NCI-H2227 (cell line): ENCODE results near the gene P2RX6.
"Not testable (repeated sequence)": the region's sequence is repeated elsewhere in the genome, so short reads cannot be mapped to it uniquely, and the experiment has no call there.

Experiments
- DNase-seq: peaks from one replicate; lab custom pipeline; 2025; ENCODE audit not compliant: unreplicated experiment; lab: John Stamatoyannopoulos, UW

The P2RX6 gene

DNA sequence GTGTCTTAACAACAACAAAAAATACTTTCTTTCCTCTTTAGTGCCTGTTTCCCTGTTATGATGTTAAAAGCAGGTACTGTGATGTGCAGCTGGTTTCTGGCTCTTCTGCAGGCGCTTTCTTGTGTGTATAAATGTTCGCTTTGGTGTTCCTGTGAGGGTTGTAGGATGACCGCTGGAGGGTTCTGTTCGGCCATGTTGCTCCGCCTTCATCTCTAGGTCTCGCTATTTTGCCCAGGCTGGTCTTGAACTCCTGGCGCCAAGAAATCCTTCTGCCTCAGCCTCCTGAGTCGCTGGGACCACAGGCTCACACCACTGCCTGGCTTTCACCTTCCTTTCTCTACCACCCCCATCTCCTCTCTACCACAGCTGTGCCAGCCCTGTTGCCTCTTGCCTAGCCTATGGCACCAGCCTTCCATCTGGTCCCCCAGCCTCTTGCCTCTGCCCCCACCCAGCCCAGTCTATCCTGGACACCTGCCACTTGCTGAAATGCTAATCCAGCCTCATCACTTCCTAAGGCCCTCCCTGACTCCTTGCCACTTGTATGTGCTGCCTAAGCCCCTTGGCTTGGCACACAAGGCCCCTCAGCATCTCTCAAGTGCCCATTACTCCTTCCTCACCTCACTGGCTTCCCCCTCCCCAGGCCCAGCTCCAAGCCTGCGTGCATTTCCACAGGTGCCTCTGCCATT is 36.3 kb downstream of the P2RX6 start:
- DNase-seq = no peak

DNA sequence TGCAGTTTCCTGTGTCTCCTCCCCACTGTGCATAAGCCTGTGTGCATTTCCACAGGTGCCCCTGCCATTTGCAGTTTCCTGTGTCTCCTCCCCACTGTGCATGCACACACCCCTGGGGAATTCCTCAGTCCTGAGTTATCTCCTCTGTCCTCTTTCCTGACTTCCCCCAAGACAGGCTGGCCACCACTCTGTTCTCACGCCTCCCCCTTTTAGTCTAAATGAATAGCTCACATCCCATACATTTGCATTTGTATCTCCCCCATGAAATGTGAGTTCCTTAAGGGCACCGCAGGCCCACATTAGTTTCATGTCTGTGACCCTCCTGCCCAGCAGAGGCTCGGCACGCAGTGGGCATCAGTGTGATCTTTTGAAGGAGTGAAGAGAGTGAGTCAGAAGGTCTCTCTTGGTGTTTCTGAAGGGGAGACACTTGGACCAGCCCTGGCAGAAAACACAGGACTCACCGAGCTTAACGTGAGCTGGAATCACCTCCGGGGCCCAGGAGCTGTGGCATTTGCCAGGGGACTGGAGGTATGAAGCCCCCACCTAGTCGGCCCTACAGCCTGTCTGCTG is 37.0 kb downstream of the P2RX6 start:
- no peak for DNase-seq

DNA sequence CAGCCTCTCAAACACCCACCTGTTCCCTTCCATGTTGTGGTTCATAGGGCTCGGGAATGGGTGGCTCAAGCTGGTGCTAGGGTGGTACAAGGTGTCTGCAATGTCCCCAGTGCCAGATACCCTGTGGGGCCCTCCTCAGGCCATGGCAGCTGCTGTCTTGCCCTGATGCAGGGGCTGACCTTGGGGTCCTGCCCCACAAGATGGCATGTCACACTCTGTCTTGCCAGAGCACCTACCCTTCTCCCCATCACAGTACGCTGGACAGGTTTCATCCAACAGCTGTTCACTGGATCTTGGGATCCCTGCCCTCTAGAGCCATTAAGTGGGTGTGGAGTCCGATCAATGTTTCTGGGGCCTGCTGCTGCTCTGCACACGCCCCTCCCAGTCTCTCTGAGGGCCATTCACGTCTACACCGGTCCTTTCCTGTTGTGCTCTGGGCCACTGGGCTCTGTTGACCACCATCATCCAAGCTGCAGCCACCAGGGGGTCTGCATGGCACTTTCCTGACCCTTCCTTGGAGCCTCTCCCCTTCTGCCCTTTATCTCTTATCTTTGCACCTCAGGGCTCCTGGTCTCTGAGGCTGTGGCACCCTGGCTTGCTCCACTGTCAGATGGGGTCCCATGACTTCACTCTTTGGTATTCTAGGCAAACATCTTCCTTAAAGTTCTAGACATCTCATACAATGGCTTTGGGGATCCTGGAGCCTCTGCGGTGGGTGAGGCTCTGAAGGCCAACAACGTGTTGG is 37.9 kb downstream of the P2RX6 start:
- no peak for DNase-seq

DNA sequence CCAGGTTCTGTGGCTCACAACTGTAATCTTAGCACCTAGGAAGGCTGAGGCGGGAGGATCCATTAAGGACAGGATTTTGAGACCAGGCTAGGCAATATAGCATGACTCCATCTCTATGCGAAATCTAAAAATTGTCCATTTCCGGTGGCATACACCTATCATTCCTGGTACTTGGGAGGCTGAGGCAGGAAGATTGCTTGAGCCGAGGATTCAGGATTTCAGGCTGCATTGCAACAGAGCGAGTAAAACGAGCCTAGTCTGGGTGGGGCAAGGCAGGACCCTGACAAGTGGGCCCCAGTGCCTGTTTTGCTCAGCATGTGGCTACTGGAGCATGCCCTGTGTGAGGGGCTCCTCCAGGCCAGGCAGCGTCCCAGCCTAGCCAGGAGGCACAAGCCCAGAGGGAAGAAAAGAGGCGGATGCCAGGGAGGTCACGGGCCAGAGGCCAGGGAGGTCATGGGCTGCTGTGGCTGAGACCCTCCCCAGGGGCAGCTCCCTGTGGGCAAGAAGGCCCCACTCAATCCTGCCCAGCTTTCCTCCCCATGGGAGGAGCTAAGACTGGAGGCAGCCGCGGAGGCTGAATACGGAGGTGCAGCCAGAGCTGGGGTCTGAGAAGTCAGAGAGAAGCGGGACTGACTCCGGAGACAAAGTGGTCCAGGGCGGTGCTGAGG is 39.2 kb downstream of the P2RX6 start:
- no peak for DNase-seq

DNA sequence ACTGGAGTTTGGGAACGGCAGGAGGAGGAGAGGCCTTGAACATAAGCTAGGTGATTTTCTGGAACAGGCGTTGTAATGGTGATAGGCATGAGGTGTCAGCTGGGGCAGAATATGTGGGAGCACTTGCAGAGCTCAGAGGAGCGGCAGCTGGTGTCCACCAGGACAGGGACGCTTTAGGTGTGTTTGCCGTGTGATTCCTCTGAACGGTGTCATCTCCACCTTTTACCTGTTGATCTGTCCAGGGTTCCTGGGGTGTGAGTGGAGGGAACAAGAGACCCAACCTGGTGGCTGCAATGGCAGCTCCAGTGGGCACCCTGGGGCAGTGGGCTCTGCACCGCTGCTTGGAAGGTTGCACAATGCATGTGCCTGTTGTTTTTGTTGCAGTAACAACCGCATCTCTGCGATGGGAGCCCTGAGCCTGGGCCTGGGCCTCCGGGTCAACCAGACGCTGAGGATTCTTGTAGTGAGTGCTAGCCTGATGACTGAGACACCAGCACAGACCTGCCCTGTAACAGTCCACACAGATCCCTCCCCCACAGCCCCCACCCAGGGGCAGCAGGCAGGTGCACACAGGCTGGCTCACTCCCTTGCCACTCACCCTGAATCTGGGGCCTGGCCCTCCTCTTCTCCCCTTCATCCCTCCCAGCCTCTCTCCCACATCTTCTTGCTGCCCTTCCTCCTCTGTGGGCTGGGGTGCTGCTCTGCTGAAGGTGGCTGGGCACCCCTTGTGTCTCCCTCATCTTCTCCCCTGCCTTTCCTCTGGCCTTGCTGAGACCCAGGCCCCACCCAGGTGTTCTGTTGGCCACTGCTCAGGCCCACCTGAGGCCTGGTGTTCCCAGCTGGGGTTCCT is 40.0 kb downstream of the P2RX6 start:
- DNase-seq = no peak

DNA sequence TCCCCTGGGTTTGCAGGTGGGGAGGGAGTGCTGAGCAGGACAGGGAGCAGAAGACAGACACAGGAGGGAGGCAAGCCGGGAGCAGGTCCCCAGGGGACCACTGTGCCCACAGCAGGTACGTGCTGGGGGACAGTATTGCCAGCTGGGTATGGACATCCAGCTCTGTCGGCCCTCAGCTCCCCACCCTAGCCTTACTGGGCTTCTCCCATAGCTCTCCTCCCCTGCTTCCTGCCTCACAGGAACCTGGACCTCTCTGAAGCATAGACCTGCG is 40.5 kb downstream of the P2RX6 start:
- no peak for DNase-seq

DNA sequence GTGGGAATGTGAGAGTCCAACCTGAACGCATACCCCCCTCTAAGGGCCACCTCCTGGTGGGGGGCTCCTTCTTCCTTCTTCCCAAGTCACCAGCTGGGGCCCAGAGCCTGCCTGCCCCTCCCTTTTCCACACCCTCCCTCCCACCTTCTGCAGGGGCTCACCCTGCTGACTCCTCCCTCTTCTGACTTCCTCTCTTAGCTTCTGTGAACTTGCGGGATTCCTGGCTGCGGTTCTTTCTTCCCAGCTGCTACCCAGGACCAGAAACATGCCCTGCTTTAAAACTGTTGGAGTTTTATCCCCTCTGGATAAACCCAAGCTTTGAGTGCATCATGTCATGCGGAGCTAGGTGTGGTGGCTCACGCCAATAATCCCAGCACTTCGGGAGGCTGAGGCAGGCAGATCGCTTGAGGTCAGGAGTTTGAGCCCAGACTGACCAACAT is 40.9 kb downstream of the P2RX6 start:
- no peak for DNase-seq

DNA sequence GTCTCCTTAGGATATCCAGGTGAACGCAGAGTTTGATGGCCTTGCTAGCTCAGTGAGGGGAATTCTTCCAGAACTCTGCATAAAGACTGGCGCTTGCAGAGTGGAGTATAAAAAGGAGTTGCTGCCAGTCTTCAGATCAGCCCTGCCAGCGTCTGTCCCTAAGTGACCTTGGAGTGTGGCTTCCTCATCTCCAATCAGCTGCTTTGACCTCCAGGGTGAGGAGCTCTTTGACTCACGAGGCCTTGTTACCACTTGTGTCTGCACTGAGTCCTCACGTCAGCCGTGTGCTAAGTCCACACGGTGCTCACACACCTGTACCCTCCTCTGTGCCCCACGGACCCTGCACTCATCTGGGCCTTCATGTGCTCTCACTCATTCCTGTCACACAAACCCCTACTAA is 45.4 kb downstream of the P2RX6 start:
- DNase-seq = not testable (repeated sequence)

DNA sequence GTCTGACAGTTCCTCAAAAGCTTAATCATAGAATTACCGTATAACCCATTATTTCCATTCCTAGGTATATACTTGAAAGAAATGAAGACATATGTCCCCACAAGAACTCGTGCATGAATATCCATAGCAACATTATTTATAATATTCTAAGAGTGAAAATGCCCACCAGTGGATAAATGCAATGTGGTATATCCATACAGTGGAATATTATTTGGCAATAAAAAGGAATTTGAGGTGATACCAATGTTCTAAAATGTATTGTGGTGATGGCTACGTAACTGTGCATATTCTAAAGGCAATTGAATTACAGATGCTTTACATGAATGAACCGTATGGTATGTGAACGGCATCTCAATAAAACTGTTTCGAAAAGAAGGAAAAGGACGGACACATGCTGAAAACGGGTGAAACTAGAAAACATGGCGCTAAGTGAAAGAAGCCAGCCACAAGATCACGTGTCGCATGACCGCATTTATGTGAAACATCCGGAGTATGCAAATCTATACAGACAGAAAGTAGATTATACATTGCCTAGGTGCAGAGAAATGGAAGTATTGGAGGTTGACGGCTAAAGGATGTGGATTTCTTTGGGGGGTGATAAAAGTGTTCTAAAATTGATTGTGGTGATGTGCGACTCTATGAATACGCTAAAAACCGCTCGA is 46.8 kb downstream of the P2RX6 start:
- DNase-seq = not testable (repeated sequence)

DNA sequence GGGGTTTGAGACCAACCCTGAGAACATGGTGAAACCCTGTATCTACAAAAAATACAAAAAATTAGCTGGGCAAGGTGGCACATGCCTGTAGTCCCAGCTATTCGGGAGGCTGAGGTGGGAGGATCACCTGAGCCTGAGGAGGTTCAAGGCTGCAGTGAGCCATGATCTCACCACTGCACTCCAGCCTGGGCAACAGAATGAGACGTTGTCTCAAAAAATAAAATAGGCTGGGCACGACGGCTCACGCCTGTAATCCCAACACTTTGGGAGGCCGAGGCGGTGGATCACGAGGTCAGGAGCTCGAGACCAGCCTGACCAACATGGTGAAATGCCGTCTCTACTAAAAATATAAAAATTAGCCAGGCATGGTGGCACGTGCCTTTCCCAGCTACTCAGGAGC is 49.5 kb downstream of the P2RX6 start:
- DNase-seq = not testable (repeated sequence)

DNA sequence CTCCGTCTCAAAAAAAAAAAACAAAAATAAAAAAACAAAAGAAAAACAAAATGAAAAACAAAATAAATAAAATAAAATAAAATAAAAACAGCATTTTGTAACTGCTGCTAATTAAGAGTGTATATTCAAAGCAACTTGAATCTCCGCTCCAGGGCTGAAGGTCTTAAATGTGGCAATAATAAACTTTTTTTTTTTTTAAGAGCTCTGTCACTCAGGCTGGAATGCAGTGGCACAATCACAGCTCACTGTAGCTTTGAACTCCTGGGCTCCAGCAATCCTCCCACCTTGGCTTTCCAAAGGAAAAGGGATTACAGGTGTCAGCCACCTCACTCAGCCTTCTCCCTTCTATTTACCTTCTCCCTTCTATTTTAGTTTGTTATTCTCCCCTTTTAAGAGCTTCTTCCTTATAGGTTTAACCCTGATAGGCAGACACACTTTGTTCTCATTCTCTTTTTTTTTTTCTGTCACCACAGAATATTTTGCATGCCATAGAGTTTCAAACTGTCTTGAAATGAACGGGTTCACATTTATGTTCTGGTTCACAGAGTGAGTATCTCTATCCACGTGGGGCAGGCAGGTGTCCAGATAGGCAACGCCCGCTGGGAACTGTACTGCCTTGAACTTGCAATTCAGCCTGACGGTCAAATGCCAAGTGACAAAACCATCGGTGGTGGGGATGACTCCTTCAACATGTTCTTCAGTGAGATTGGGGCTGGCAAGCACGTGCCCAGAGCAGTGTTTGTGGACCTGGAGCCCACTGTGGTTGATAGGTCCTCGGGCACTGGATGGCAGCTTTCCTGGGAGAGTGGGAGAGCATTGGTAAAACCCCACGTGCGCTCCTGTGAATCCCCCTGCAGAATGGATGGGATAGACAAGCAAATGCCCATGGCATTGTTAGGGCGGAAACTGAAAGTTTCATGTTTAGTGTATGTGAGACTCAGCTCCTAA is 50.2 kb downstream of the P2RX6 start:
- DNase-seq = no peak

DNA sequence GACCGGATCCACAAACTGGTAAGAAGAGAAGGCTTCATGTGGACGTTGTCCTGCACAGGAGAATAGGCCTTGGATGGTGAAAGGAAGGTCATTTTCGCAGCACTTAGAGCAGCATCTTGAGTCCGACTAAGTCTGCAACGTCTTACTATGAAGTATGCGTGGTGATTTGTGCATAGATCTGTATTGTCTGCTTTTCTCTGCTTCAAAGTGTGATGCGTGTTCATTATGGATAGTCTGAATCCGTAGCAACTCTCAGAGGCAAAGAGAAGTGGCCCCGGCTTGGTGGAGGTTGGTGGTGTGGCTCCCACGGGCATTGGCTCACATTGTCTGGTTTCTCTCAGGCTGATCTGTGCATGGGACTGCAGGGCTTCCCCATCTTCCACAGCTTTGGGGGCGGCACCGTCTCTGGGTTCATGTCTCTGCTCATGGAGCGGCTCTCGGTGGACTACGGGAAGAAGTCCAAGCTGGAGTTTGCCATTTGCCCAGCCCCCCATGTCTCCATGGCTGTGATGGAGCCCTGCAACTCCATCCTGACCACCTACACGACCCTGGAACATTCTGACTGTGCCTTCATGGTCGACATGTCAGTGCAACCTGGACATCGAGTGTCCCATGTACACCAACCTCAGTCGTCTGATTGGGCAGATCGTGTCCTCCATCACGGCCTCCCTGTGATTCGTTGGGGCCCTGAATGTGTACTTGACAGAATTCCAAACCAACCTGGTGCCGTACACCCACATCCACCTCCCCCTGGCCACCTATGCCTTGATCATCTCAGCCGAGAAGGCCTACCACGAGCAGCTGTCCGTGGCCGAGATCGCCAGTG is 52.3 kb downstream of the P2RX6 start:
- DNase-seq = no peak

DNA sequence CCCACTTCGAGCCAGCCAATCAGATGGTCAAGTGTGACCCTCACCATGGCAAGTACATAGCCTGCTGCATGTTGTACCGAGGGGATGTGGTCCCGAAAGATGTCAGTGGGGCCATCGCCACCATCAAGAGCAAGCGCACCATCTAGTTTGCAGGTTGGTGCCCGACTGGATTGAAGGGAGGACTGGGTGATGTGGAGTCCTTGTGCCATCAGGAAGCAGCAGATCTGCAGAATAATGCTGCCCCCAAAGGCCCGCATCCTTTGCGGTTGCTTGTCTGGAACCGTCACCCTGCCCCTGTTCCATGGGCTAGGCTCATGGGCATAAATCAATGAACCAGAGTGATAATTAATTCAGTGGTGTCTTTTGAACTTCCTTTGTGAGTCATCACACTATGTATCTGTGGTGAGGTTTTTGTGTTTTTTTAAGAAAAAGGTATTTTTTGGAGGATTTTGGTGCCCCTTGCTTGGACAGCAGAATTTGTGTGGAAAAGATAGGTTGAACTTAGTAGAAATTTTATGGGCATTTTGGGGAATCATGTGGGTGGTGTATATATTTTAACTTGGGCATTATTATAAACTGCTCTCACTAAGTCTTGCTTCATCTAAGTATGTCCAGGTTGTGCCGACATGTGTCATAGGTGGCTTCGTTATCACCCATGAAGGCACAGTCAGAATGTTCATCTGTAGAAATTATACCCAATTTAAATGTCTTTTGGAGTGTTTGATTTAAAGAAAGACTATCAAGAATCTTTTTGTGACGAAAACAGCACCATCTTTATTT is 53.1 kb downstream of the P2RX6 start:
- DNase-seq = no peak

DNA sequence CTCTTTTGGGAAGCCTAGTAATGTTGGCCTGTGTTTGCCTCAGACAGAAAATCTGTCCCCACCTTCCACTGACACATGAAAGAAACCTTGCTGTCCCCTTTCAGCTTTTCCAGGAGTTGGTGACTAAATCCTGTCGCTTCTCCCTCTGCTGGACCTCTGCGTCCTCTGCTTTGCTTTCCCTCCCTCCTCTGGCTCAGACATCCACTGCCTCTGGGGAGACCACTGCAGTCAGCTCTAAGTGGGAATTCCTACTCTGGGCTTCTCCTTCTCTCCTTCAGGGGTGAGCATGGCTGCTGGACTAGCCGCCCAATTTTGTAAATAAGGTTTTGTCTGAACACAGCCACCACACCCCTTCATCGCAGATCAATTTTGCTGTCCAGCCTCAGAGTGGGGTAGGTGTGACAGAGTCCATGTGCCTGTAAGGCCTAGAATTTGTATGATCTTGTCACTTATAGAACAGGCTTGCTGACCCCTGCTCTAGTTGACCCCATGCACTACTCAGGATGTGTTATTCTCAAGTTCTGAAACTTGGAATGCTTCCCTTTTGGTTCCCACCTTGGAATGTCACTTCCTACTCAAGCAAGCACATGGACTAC is 53.8 kb downstream of the P2RX6 start:
- DNase-seq = no peak

DNA sequence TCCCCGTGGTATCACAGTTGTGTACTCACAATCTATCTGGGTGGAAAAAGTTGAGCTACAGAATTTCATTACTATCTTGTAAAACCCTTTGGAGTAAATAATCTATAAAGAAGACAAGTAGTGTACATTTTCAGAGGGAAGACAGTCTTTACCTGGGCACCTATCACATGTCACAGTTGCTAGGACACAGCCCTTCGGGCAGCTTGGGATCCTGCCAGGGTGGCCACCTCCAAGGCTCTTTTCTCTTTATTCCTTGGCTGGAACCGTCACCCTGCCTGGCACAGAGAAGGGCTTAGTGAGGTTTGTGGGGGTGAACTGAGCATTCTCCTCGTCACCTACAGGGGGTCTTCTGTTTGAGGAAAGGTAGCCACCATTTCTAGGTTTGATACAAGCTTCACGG is 54.4 kb downstream of the P2RX6 start:
- DNase-seq = no peak

DNA sequence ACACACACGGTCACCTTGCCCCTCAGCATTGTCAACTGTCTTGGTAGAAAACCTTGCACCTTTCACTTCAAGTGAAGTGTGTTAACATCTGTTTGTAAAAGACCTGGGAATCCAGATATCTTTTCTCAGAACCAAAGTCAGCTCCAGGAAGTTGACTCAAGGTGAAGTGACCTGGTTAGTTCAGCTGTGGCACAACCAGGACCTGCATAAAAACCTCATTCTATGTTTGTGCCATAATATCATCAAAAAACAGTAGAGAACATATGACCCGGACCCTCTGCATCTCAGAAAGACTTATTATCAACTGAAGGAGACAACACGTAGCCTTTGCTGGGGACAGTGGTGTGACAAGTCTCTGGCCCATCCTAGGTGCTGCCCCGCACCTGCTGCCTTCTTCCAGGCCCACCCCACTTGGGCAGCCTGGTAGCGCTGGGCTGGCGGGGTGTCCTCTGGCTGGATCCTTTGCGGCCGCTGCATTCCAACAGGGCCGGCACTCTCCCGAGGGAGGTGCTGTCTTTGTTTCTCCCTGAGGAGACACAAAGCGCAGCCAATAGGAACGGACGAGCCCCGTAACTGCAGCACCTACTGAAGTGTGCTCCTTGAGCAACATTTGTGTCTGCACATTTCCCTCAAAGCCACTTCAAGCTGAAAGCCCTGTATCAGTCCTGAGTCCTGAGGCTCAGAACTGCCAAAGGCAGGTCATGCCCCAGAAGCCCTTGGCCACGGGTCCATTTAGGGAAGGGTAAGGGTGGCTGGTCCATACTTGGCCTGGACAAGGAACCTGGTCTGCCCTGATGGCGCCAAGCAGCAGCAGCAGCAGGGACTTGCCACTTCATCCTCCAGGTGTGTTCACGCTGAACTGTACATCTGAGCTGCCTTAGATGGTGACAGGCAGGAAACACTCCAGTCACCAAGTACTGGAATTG is 56.0 kb downstream of the P2RX6 start:
- no peak for DNase-seq
